Measurements from ENCODE around the gene OR2V2. TPM values are rescaled to one million over a fixed set of nuclear protein-coding genes. Genes with fewer than 3 reads are reported as not detected.

OR2V2 gene
- total and polyA plus RNA-seq, 2 experiments from 2014 or later = not detected

- no peaks in the 10 kb centered on the region for H3K36me3 ChIP-seq
- TF ChIP-seq, protein P1, sequence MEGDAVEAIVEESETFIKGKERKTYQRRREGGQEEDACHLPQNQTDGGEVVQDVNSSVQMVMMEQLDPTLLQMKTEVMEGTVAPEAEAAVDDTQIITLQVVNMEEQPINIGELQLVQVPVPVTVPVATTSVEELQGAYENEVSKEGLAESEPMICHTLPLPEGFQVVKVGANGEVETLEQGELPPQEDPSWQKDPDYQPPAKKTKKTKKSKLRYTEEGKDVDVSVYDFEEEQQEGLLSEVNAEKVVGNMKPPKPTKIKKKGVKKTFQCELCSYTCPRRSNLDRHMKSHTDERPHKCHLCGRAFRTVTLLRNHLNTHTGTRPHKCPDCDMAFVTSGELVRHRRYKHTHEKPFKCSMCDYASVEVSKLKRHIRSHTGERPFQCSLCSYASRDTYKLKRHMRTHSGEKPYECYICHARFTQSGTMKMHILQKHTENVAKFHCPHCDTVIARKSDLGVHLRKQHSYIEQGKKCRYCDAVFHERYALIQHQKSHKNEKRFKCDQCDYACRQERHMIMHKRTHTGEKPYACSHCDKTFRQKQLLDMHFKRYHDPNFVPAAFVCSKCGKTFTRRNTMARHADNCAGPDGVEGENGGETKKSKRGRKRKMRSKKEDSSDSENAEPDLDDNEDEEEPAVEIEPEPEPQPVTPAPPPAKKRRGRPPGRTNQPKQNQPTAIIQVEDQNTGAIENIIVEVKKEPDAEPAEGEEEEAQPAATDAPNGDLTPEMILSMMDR (IDR thresholded peaks at IDR 0.05; ENCODE audit: low read depth, low read length) = no peak
- H3K9me3 ChIP-seq (ENCODE audit: low read depth) = no peaks in the 10 kb centered on the region
- no peak overlapping the region for H3K4me3 ChIP-seq
- peaks cover 2% of the 10 kb centered on the region for H3K27me3 ChIP-seq
- H3K27ac ChIP-seq = no peak overlapping the region
- no peak for DNase-seq (ENCODE audit: low read depth in 1 of 2, low spot score in 1 of 2)
- H3K4me1 ChIP-seq (ENCODE audit: low read depth) = no peaks in the 10 kb centered on the region
Observed at GRCh38 chr5:181184845-181185216, 37.4 kb downstream of the OR2V2 start.

- Histone ChIP-seq H3K36me3 (no peaks in the 10 kb centered on the region), H3K9me3 (ENCODE audit: low read depth) (no peaks in the 10 kb centered on the region), H3K4me3 (no peak overlapping the region), H3K4me1 (ENCODE audit: low read depth) (no peaks in the 10 kb centered on the region), H3K27ac (no peak overlapping the region), H3K27me3 (peaks cover 9% of the 10 kb centered on the region)
- no peak for DNase-seq (ENCODE audit: low read depth in 1 of 2, low spot score in 1 of 2)
- TF ChIP-seq, protein P1 (IDR thresholded peaks at IDR 0.05; ENCODE audit: low read depth, low read length) = no peak
Observed at GRCh38 chr5:181185560-181185959, 38.2 kb downstream of the OR2V2 start.

DNA sequence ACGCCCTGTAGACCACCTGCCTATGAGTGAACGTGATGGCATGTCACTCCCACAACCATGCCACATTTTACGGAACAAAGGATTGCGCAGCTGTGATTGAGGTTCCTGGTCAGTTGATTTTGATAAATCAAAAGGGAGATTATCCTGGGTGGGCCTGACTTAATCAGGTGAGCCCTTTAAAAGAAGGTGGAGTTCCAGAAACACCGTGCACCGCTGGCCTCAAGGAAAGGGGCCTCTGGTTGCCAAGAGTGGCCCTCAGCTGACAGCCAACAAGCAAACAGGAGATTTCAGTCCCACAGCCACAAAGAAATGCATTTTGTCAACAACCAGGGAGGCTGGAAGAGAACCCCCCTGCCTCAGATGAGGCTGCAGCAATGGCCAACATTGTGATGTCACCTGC lies 38.6 kb downstream of the OR2V2 start:
- Histone ChIP-seq H3K27ac (no peak overlapping the region), H3K36me3 (no peaks in the 10 kb centered on the region), H3K27me3 (peaks cover 14% of the 10 kb centered on the region), H3K4me3 (no peak overlapping the region), H3K9me3 (ENCODE audit: low read depth) (no peaks in the 10 kb centered on the region), H3K4me1 (ENCODE audit: low read depth) (no peaks in the 10 kb centered on the region)
- TF ChIP-seq, protein P1 (IDR thresholded peaks at IDR 0.05; ENCODE audit: low read depth, low read length) = no peak
- DNase-seq (ENCODE audit: low read depth in 1 of 2, low spot score in 1 of 2) = no peak

DNA sequence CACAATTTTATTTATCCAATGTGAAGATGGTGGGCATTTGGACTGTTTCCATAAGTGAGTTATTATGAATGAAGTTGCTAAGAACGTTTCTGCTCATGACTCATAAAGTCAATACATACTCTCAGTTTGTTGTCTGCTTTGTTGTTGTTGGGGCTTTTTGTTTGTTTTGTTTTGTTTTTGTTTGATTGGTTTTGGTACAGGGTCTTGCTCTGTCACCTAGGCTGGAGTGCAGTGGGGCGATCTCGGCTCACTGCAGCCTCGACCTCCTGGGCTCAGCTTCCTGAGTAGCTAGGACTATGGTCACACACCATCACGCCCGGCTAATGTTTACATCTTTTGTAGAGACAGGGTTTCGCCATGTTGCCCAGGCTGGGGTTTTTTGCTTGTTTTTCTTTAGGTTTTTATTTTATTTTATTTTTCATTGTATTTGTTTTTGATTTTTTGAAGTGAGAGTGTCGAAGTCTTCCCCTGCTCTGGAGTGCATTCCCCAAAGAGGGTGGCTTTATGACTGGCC lies 39.7 kb downstream of the OR2V2 start:
- Histone ChIP-seq H3K9me3 (ENCODE audit: low read depth) (no peaks in the 10 kb centered on the region), H3K4me1 (ENCODE audit: low read depth) (no peaks in the 10 kb centered on the region), H3K27me3 (peaks cover 15% of the 10 kb centered on the region), H3K36me3 (no peaks in the 10 kb centered on the region), H3K4me3 (peak overlapping the region; percentile 69), H3K27ac (no peak overlapping the region)
- DNase-seq (ENCODE audit: low read depth in 1 of 2, low spot score in 1 of 2) = no peak
- TF ChIP-seq, protein P1 (IDR thresholded peaks at IDR 0.05; ENCODE audit: low read depth, low read length) = no peak

DNA sequence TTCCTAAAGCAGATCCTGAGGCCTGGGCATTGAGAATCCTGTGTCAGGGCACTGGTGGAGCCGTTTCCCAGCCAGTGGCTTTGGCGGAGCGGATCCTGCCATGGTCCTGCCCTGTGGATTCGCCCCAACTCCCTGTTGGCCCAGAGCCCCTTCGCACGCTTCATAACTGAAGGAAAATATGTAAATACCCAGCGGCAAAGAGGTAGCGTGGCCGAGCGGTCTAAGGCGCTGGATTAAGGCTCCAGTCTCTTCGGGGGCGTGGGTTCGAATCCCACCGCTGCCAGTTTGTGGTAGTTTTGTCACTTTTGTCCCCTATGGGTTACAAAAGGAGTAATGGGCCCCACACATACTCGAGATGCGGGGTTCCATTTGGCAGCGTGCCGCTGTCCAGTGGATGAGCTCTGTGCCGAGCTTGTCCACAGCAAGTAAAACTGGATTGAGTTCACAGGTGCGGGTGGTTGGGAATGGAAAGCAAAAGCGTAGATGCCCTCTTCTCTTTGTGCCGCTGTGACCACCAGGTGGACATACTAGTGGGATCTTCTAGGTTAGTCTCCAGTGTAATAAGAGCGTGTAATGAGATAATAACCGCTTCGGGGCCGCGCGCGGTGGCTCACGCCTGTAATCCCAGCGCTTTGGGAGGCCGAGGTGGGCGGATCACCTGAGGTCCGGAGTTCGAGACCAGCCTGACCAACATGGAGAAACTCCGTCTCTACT lies 40.3 kb downstream of the OR2V2 start:
- TF ChIP-seq, protein P1 (IDR thresholded peaks at IDR 0.05; ENCODE audit: low read depth, low read length) = peak; percentile 16
- Histone ChIP-seq H3K4me3 (peak overlapping the region; percentile 69), H3K27me3 (peaks cover 15% of the 10 kb centered on the region), H3K27ac (no peak overlapping the region), H3K36me3 (no peaks in the 10 kb centered on the region), H3K9me3 (ENCODE audit: low read depth) (no peaks in the 10 kb centered on the region), H3K4me1 (ENCODE audit: low read depth) (no peaks in the 10 kb centered on the region)
- peak; percentile 77 to 81 for DNase-seq (ENCODE audit: low read depth in 1 of 2, low spot score in 1 of 2)
